ENCODE data around the gene BOLA1.
"Not testable (repeated sequence)": the region's sequence is repeated elsewhere in the genome, so short reads cannot be mapped to it uniquely, and the experiment has no call there.

BOLA1 gene

GRCh38 chr1:149899460-149900284 is at the start of gene BOLA1:
TSS of gene BOLA1 (plus strand) at chr1:149899568. CDS start at chr1:149900060, 492 bp downstream.
- peak; percentile 45 to 49 for DNase-seq (ENCODE audit: low read depth in 2 of 2)

- DNase-seq (ENCODE audit: low read depth in 2 of 2) = no peak
These were observed 49.4 kb upstream of the BOLA1 start for GRCh38 chr1:149849947-149850360.

GRCh38 chr1:149850732-149851345 is 48.5 kb upstream of the BOLA1 start:
- DNase-seq (ENCODE audit: low read depth in 2 of 2) = not testable (repeated sequence)

- not testable (repeated sequence) for DNase-seq (ENCODE audit: low read depth in 2 of 2)
These were observed 47.7 kb upstream of the BOLA1 start for GRCh38 chr1:149851585-149852213.

- DNase-seq (ENCODE audit: low read depth in 2 of 2) = not testable (repeated sequence)
These were observed 47.1 kb upstream of the BOLA1 start for GRCh38 chr1:149852263-149852662.

- DNase-seq (ENCODE audit: low read depth in 2 of 2) = not testable (repeated sequence)
These were observed 39.1 kb upstream of the BOLA1 start for GRCh38 chr1:149860271-149860670.

GRCh38 chr1:149860684-149861496 is 38.5 kb upstream of the BOLA1 start:
- DNase-seq (ENCODE audit: low read depth in 2 of 2) = not testable (repeated sequence)

GRCh38 chr1:149861497-149862054 is 37.8 kb upstream of the BOLA1 start:
- not testable (repeated sequence) for DNase-seq (ENCODE audit: low read depth in 2 of 2)

GRCh38 chr1:149866887-149867286 is 32.5 kb upstream of the BOLA1 start:
- DNase-seq (ENCODE audit: low read depth in 2 of 2) = not testable (repeated sequence)

GRCh38 chr1:149873060-149873459 is 26.3 kb upstream of the BOLA1 start:
- not testable (repeated sequence) for DNase-seq (ENCODE audit: low read depth in 2 of 2)

- no peak for DNase-seq (ENCODE audit: low read depth in 2 of 2)
These were observed 22.0 kb upstream of the BOLA1 start for GRCh38 chr1:149877211-149877946.

GRCh38 chr1:149879556-149879955 is 19.8 kb upstream of the BOLA1 start:
- DNase-seq (ENCODE audit: low read depth in 2 of 2) = no peak

- DNase-seq (ENCODE audit: low read depth in 2 of 2) = no peak
These were observed 17.5 kb upstream of the BOLA1 start for GRCh38 chr1:149881876-149882275.

- no peak for DNase-seq (ENCODE audit: low read depth in 2 of 2)
These were observed 15.6 kb upstream of the BOLA1 start for GRCh38 chr1:149883598-149884247.

- no peak for DNase-seq (ENCODE audit: low read depth in 2 of 2)
These were observed 14.7 kb upstream of the BOLA1 start for GRCh38 chr1:149884433-149885338.

GRCh38 chr1:149885339-149886120 is 13.8 kb upstream of the BOLA1 start:
- DNase-seq (ENCODE audit: low read depth in 2 of 2) = peak in 1 of 2 donors; percentile 32

- DNase-seq (ENCODE audit: low read depth in 2 of 2) = not testable (repeated sequence)
These were observed 13.3 kb upstream of the BOLA1 start for GRCh38 chr1:149886121-149886395.

- DNase-seq (ENCODE audit: low read depth in 2 of 2) = peak; percentile 49 to 77
These were observed 12.8 kb upstream of the BOLA1 start for GRCh38 chr1:149886396-149887195.
